Activated CD4-positive, alpha-beta T cell treated with anti-CD3 and anti-CD28 coated beads, Interleukin-2, amount 50 U/mL, for 48 hours (primary cell): ENCODE results near the gene TRMT44.

Source experiments
- DNase-seq, 2 experiments: peaks; one replicate each; pipeline ENCODE4 v3.0.0-alpha.2; 2020

Gene TRMT44

DNA sequence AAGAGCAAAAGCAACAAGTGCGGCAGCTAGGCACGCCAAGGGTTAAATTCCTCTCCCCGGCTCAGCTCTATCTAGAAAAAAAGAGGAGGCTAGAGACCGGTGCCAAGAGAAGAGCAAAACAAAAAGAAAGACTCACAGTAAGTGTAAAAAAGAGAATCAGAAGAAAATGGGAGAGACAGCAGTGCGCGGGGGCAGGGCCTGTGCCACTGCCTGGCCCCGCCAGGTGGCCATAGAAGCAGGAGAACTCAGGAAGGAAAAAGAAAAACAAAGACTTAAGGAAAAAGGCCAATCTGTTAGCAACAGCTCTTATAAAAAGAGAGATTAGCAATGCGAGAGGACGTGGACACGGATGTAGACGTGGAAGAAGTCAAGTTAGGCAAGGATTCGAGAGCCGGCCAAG, 3.3 kb upstream of the TRMT44 start:
- no peak for DNase-seq

DNA sequence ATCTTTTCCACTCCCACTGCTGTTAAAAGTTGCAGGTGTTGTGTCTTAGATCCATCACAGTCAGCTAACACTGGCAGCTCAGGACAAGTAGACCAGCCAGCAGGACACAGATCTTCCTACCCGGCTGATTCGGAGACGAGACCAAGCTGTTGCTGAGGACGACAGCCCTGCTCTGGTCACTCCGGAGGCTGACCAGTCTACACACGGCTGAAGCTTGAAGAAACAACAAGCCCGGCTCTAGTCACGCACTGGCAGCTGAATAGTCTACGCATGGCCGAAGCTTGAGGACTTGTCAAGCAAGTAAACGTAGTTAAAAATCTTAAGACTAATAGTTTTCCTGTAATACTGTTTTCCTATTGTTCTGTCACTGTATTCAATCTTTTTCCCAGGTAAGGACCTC, 1.8 kb upstream of the TRMT44 start:
- no peak for DNase-seq

DNA sequence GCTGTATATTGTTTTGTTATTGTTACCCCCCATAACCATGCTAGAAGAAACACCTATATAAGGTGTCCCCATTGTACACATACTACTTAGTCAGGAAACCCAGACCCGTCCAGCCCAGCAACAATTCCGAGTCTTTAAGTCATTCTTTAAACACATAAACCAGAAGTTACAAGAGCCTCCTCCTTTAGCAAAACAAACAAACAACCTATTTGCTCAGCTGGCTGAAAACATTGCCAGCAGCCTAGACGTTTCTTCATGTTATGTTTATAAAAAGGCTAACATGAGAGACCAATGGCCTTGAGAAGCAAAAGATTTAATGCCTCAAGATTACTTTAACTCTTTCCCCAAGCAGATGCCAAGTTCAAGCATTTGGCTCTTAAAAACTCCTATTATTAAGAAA, 1.4 kb upstream of the TRMT44 start:
- DNase-seq, result no peak

DNA sequence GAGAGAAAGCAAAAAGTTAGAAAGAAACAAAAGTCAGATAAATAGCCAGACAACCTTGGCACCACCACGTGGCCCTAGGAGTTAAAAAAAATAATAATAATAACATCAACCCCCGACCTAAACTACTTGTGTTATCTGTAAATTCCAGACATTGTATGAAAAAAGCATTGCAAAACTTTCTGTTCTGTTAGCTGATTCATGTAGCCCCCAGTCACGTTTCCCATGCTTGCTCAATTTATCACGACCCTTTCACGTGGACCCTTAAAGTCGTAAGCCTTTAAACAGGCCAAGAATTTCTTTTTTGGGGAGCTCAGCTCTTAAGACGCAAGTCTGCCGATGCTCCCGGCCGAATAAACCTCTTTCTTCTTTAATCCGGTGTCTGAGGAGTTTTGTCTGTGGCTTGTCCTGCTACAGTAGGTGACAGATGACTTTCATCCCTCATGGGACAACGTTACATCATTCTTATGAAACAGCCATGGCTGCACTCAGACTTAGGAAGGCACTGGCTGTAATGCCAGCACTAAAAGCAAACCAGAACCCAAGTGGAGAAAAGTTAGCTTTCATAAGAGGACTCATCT, 574 bp upstream of the TRMT44 start:
- DNase-seq, result peak in 1 of 2 experiments; percentile 29

DNA sequence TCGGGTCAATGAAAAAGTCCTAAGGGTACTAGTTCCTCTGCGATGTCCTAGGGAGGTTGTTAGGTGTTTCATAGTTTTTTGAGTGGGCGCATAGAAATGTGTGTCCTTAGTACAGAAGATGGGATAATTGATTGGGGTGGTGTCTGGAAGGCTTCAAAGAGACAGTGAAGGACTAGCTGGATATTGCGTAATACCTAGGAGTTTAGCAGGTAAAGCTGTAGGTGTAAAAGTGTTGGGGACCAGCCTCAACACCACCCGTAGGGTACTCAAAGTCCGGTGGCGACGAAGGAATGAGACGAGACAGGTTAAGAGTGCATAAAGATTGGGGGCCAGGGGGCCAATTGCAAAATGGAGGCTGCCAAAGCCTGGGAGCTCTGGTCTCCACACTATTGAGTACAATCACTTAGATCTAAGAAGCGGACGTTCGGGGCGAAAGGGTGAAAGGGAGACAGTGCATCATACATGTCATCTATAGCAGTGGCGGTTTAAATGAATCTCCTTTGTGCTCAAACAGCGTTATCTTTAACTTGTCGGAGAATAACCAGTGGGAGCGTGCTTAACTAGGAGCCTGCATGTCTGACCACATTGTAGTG, 1.0 kb downstream of the TRMT44 start:
- DNase-seq, result no peak

DNA sequence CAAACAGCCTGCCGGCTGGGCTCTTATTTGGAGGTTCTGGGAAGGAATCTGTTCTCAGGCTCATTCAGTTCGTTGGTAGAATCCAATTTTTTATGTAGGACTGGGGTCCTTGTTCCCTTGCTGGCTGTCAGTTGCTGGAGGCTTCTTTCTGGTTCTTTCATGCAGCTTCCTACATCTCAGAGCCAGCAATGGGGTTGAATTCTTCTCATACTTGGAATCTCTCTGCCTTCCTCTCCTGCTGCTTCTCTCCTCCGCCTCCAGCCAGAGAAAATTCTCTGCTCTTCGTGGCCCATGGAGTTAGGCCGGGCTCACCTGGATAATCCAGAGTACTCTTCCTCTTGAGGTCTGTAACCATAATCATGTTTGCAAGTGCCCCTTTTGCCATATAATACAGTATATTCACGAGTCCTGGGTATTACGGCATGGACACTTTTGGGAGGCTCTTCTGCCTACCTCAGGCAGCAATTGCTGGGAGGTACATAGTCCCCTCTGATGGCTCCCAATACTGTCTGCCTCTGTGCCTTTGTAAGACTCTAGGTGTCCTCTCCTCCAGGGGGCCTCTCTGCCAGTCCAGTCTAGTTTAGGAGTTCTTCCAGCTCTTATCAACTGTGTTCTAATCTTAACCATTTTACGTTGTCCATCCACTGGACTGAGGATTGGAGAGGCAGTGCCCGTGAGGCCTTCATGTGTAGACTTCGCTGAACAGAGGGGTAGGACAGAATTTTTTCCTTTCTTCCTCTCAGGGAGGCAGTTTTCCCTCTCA, 2.2 kb downstream of the TRMT44 start:
- DNase-seq, result no peak

DNA sequence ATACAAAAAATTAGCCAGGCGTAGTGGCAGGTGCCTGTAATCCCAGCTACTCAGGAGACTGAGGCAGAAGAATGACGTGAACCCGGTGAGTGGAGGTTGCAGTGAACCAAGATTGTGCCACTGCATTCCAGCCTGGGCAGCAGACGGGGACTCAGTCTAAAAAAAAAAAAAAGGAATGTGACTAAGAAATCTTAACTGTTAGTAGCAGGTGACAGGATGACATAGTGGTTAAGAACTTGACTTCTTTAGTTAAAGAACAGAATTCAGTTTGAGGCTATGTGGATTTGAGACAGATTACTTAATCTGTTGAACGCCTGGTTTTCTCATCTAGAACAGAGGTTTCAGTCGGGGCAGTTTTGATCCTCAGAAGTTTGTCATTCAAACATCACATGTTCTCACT, 3.2 kb downstream of the TRMT44 start:
- DNase-seq, result no peak

DNA sequence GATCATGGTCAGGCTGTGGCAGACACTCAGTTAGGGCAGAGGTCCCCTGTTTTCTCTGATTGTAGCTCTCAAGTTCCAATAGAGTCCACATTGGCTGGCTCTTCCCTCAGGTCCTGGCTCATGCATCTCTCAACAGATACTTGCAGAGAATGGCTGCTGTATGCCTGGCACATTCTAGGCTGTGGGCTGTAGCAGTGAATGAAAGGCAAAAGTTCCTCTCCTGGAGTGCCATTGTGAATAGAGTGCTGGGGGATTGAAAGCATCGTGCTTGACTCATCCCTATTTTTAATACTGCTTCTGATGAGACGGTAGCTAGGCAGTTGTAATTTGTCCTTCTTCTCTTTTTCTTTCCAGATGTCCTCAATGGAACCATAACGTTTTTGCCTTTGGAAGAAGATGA, 5.5 kb downstream of the TRMT44 start:
- DNase-seq, result no peak

DNA sequence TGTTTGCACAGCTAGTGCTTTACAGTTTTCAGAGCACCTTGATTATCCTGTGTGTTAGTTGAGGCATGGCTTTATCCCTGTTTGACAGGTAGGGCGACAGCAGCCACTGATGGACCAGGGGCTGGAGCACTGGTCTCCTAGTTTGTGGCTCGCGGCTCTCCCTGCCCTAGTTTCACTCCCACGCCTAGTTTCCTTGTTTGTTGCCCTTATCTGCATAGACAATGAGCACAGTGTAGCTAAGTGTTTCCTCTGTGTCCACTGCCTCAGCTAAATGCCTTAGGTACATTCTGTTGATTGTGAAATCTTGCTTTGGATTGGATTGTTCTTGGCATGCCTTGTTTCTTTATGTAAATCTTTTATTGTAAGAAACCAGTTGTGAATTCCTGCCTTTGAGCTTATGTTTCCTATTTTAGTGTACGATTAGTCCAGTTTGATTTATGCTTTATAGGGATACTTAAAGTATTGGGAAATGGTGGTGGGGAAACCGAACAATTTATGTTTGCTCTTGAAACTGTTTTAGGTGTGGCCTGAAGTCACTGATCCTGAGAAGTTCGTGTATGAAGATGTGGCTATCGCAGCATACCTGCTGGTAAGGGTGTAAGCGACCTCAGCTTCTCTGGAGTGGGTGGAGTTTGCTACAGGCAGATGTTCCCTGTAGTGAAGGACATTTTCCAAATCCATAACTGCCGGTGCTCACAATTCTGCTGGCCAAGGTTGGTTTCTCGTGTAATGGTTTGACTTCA, 11.0 kb downstream of the TRMT44 start:
- DNase-seq, result no peak

DNA sequence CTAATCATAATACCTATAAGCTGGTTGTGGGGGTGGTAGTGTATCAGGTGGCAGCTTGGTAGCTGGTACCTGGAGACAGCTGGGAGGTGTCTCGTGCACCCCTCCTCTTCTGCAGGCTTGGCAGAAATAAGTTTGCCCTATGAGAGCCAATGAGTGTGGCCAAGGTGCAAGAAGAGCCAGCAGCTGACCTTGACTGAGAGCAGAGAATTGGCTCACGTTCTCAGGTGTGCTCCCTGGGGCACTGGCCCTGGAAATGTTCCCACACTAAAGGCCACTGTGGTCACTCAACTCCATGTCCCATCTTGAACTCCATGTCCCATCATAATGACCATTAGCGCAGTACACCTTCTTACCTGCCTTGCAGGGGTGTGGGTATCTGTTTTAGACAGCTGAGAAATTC, 13.4 kb downstream of the TRMT44 start:
- DNase-seq, result no peak

DNA sequence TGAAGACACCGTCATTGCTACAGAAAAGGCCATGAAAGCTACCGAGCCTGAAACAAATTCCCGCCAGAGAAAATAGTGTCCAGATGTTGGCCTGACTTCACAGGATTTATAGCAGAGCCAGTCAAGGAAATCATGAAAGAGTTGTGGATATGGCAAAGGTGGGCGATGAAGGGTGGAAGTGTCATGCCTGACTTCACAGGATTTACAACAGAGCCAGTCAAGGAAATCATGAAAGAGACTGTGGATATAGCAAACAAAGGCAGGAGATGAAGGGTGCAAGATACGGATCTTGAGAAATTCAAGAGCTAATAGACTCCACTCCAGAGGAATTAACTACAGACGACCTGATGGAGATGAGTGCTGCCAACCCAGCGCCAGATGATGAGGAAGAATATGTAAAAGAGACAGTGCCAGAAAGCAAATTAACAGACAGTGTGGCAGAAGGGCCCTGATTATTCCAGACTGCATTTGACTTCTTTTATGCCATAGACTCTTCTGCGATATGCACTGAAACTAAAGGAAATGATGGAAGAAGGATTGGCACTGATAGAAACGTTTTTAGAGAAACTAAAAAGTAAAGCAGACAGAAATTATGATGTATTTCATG, 17.2 kb downstream of the TRMT44 start:
- DNase-seq, result no peak

DNA sequence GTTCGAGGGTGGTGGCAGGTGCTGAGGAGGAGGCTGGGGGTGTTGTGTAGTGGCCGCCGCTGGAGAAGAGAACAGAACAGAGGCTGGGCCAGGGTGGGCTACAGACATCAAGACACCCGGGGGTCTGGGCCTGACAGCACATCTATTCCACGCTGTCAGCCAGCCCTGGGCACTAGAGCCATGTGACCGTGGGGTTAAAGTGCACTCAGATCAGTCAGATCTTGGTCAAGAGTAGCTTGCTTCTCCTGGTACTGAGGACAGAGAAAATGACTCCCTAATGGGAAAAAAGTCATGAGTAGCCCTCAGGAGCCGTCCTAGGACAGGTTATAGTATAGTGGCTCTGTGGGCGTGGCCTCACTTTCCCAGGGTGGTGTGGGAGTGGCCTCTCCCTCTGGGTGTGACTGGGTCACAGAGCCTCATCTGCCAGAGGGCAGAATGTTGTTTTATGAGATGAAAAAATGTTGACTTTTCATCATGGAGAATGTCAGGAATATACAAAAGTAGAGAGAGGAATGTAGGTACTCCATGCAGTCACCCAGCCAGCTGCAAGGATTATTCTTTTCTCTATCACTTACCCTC, 19.4 kb downstream of the TRMT44 start:
- DNase-seq, result no peak

DNA sequence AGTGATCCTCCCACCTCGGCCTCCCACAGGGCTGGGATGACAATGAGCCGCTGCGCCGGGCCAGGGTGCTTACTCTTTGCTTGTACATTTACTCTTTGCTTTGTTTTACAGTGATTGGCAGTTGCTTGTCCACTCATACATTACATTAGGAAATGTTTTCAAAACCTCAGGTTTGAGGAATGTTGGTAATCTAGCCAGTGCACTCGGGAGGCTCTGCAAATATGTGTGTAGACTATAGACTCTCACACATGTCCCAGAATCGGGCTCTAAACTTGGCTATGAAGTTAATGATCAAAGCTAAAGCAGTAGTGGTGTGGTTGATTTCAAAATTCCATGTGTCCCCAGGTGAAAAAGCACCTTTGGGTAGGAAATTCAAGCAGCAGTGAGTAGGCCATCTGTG, 20.5 kb downstream of the TRMT44 start:
- DNase-seq, result no peak

DNA sequence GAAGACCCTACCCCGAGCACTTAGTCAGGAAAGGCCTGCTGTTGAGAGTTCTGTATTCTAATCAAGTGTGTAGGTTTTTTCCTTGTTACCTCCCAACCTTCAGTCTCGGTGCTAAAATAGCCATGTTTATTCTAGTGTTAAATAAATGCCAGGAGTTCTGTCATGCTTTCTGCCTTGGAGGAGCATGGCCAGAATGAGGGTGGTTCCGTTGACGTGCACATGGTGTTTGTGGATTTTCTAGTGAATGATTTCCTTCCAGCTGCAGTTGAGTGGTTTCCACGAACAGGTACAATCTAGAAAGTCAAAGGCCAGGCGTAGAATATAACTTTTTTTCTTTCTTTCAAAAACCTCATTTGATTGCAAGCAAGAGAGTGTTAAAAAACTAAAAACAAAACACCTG, 21.0 kb downstream of the TRMT44 start:
- no peak for DNase-seq

DNA sequence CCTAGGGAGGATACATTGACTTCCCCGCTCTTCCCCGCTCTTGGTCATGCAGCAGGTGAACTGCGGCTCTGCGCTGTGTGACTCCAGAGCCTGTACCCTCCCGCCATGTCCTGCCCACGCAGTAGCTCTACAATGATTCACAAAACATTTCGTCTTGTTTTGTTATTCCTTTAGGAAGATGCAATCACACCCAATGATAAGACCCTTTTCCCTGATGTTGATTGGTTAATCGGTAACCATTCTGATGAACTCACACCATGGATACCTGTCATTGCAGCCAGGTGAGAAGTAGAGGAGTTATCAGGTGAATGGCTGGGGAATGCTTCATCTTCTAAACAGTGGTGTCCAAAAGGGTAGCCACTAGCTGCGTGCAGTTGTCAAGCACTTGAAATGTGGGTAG, 23.2 kb downstream of the TRMT44 start:
- DNase-seq, result no peak

DNA sequence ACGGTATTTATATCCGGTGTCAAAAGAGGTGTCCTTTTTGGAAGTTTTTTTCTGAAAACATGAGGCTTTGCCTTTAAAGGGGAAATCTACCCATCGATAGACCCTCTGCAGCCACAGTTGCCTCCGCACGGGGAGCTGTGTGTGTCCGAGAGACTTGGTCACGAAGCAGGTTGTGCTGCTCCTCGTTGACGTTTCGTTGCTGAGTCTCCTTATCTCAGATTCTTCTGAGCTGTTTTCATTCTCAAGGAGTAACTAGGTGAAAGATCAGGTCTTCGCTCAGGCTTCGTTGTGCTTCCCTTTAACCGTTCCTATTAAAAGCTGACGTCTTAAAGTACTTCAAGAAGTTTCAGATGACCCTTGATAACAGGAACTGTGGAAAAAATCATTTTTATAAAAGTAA, 23.8 kb downstream of the TRMT44 start:
- no peak for DNase-seq

DNA sequence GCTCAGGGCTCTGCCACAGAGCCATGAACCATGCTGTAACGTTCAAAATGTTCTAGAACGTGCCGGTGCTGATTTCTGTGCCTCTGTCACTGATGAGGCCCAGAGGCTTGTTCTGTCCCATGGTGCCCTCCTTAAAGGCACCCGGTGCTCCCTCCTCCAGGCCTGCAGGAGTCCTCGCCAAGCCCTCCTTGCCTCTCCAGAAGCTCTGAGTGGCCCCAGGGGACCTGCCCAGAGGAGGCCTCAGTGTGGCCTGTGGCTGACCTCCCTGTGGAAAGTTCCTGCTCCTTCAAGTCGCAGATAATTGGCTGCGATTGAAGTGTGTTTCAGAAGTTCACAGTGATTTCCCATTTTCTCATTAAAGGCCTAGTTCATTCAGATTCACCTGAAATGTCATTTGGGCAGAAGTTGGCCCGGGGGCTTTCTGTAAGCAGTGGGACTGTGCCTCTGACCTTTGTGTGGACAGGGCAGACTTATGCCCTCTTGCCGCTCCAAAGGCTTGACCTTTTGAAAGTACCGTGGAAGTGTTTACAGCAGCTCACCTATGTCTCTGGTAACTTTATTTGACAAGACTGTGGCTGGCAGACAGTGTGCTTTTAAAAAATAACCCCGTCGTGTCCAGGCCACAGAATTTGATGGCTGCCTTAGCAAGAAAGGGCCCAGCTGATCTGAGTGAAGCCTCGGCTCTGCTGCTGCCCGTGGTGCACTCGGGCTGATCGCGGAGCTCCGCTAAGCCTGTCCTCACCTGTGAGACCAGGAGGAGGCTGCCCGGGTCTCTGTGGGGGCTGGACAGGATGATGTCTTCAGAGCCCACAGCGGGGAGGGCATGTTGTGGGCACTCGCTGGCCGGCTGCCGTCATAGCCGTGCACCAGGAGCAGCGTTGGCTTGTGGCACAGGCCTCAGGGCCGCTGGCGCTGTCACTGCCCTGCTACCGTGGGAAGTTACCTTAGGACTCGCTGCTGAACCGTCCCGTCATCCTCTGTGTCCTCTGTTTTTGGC, 25.3 kb downstream of the TRMT44 start:
- DNase-seq, result no peak

DNA sequence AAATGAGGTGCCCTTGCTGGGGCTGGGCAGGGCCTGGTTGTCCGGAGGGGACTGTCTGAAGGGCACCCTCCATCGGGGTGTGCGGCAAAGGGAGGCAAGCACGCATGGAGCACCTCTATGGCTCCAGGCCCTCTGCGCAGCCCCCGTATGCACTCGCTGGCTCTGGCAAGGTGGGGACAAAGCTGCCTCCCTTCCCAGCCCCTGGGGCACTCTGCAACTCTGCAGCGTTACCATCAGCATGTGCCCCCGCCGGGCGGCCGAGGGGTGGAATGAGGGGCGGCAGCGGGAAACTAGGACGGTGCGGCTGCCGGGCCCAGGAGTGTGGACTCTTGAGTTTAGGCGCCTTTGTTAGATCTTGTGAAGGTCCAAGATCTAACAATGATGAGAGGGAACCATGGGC, 26.4 kb downstream of the TRMT44 start:
- DNase-seq, result no peak

DNA sequence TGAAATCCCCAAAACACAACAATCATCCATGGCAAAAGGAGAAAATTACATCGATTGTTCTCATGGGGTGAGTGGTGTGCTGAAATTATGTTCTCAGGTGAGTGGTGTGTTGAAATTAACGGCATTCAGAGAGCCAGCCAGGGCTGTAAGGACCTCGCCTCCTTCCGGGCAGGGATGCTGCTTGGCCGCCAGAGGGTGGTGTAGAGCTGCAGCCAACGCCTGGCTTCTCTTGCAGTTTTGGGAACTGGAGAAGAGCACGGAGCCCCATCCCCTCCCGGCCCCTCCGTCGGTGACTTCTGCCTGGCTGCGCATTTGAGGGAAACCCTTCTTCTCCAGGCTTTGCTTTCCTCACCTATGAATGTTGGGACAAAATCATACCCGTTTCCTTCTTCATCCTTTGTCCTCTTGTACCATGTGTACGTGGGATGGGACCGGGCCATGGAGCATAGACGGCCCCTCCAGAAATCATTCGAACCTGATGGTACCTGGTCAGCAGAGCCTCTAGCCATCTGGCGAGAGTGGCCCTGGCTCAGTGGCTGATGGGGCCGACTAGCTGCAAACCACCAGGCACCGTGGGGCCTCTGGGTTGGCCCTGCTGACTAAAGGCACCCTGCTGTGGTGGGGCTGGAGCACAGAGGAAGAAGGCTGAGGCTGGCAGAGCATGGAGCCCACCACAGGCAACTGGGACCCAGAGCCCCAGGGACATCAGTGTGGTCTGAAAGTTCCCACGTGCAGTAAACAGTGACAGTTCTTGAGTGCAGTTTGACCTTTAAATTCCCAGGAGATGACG, 28.4 kb downstream of the TRMT44 start:
- DNase-seq, result peak; percentile 63 to 69

DNA sequence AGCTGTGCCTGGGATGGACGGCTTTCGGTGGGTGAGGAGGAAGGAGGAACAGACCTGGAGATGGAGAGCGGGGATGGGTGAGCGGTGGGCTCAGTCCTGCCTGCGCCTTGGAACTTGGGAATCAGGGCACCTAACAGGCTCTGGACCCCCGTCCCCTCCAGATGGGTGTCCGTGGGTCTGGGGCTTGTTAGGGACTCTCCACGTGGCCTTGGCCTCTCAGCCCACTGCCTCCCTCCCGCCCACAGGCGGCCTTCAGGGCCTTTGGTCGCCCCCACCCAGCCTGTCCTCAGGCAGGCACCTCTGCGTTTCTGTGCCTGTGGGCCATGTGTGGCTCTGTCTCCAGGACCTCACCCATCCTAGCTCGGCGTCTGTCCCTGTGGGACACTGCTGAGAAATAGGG, 29.0 kb downstream of the TRMT44 start:
- no peak for DNase-seq

DNA sequence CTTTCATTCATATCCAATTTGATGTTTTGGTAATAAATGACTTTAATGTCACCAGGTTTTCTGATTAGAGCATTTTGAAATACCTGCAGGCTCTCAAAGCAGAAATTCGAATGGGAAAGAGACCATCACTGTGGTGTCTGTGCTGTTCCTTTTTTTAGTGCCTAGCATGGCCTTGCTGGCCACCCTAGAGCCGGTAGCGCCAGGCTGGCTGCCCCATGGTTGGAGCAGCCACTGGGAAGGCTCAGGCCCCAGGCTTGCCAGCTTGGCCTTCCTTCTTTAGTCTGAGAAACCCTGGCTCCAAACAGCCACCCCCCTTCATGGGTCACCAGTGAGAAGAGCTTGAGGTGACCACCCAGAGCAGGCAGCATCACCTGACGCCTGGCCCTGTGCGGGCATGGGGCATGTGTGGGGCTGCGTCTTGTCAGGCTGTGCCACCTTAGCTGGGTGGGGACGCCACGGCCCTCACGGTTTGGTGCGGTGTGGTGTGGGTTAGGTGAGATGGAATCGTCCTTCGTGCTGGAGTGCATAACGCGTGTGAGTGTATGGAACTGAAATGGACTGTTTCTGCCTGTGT, 30.0 kb downstream of the TRMT44 start:
- no peak for DNase-seq
